GM10266 (cell line): Measurements from ENCODE around the gene ESR2.

ENCODE experiments used
- DNase-seq: peaks from one replicate; pipeline ENCODE4 v3.0.0; 2012; ENCODE audit errors: extremely low spot score
- CTCF ChIP-seq: IDR thresholded peaks from 2 replicates; pipeline ENCODE4 v1.5.1; 2012; ENCODE audit warnings: mild to moderate bottlenecking, low read depth; ENCODE audit not compliant: control insufficient read depth, insufficient read depth; ENCODE audit errors: missing control alignments

The ESR2 gene

DNA sequence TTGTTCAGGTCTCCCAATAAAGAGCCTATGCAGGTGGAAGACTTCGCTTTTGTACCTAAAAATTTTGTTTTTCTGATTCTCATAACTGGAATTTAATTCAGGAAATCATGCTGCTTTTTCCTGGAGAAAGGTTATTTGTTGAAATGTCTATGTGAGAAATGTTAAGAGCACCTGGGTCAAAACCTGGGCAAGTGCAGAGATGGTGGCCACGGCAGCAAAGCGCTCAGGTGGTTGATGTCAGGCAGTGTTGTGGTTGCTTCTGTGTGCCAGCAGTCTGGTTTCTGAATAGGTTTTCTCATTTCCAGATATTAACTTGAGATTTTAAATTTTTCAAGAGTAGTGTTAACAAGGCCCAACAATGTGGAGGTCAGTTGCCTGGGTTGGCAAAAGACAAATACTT lies 96.2 kb downstream of the ESR2 start:
- DNase-seq: no peak
- TF ChIP-seq CTCF: no peak

- DNase-seq: peak; percentile 54
- TF ChIP-seq CTCF: no peak
Observed at GRCh38 chr14:64196814-64197411, 97.3 kb downstream of the ESR2 start.

DNA sequence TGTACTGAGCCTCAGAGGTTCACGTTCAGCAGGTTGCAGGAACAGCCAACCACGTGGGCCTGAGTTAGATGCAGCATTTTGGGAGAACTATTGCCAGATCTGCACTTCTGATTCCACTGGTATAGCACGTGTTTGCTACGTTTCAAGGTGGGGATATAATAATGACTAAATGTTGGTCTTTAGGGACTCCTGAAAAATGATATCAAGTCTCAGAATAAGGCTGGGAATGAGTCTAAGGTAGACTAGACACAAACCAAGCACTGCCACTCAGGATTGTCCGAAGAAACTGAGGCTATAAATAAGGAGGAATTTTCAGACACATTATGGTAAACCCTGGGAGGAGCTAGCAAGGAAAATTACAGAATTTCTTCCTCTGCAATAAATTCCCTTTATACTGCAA lies 98.1 kb downstream of the ESR2 start:
- no peak for DNase-seq
- TF ChIP-seq CTCF: no peak

- no peak for TF ChIP-seq CTCF
- peak; percentile 55 for DNase-seq
Observed at GRCh38 chr14:64195199-64195598, 99.0 kb downstream of the ESR2 start.

- DNase-seq: no peak
- TF ChIP-seq CTCF: no peak
Observed at GRCh38 chr14:64194404-64194803, 99.8 kb downstream of the ESR2 start.

DNA sequence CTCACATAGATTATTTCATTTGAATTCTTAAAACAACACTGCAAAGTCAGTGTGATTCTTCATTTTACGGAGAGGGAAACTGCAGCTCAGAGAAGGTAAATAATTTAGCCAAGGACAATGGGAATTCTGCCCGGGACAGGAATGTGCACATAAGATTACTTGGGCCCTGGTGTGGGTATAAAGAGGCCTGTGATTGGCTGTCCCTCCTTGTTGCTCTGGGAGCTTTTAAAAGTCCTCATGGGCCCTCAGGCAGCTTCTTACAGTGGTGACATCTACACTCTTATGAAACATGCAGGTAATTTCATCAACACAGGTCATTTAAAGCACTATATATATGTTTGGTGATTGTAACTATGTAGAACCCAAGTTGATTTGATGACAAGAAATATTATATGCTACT lies 100.3 kb downstream of the ESR2 start:
- no peak for DNase-seq
- TF ChIP-seq CTCF: no peak

GRCh38 chr14:64191756-64192155 lies 102.4 kb downstream of the ESR2 start:
- no peak for TF ChIP-seq CTCF
- DNase-seq: no peak
